Measurements from ENCODE around the gene MPHOSPH9.

The MPHOSPH9 gene

DNA sequence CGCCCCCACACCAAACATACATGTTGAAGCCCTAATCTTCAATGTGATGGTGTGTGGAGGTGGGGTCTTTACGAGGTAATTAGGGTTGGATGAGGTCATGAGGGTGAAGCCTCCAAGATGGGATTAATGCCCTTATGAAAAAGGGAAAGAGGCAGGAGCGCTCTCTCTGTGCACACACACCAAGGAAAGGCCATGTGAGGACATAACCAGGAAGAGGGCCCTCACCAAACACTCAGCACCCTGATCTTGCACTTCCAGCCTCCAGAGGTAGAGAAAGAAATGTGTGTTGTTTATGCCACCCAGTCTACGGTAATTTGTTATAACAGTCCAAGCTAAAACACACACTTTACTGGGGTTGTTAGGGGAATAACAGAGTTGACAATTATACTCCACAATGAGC is 67.4 kb downstream of the MPHOSPH9 start:
- CTCF ChIA-PET = interaction anchor here (1.0 kb wide), 2 partner anchors 15 to 72 kb away, joined by 3 to 6 read pairs; no protein-coding TSS in a partner anchor
- POLR2A ChIA-PET = interaction anchor here (1.3 kb wide), 1 partner anchor 67 kb away, joined by 3 read pairs; no protein-coding TSS in a partner anchor
- TF ChIP-seq, protein P1, sequence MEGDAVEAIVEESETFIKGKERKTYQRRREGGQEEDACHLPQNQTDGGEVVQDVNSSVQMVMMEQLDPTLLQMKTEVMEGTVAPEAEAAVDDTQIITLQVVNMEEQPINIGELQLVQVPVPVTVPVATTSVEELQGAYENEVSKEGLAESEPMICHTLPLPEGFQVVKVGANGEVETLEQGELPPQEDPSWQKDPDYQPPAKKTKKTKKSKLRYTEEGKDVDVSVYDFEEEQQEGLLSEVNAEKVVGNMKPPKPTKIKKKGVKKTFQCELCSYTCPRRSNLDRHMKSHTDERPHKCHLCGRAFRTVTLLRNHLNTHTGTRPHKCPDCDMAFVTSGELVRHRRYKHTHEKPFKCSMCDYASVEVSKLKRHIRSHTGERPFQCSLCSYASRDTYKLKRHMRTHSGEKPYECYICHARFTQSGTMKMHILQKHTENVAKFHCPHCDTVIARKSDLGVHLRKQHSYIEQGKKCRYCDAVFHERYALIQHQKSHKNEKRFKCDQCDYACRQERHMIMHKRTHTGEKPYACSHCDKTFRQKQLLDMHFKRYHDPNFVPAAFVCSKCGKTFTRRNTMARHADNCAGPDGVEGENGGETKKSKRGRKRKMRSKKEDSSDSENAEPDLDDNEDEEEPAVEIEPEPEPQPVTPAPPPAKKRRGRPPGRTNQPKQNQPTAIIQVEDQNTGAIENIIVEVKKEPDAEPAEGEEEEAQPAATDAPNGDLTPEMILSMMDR (IDR thresholded peaks at IDR 0.05; ENCODE audit: control extremely low read depth, extremely low read depth, low read depth, missing control alignments) = no peak
- no peak for DNase-seq (ENCODE audit: extremely low spot score)

DNA sequence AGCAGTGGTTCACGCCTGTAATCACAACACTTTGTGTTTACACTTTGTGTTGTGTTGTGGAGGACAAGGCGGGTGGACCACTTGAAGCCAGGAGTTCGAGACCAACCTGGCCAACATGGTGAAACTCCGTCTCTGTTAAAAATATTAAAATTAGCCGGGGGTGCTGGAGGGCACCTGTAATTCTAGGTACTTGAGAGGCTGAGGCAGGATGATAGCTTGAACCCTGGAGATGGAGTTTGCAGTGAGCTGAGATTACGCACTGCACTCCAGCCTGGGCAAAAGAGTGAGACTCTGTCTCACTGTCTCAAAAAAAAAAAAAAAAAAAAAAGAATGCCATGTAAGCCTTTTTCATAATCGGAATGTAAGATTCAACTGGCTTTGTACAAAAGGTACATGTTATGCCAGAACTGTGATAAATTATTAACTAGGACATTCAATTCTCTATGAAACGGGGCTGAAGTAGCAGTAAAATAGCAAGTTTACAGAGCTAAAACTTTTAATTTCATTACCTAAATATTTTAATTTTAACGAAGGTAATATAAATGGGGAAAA is 68.2 kb downstream of the MPHOSPH9 start:
- TF ChIP-seq, protein P1 (IDR thresholded peaks at IDR 0.05; ENCODE audit: control extremely low read depth, extremely low read depth, low read depth, missing control alignments) = no peak
- DNase-seq (ENCODE audit: extremely low spot score) = no peak
- CTCF ChIA-PET = interaction anchor here (1.0 kb wide), 2 partner anchors 15 to 73 kb away, joined by 3 to 6 read pairs; no protein-coding TSS in a partner anchor
- POLR2A ChIA-PET = interaction anchor here (1.3 kb wide), 1 partner anchor 68 kb away, joined by 3 read pairs; no protein-coding TSS in a partner anchor

DNA sequence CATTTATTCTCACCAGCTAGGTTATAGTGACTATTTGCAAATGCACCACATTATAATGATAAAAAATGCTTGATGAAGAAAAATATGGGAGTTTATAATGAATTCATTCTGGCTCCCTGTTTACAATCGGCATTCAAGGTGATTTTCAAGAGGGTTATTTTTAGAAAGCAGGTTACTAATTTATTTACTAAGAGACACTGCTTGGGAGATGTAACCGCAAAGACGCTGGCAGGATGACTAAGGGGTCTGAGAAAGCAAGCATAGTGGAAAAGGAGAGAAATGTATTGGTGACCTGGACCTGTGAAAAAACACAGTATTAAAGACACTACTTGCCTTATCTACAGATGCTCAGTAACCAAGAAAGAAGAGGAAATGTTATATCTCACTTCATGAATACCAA is 68.7 kb downstream of the MPHOSPH9 start:
- CTCF ChIA-PET = no interaction called here
- POLR2A ChIA-PET = no interaction called here
- TF ChIP-seq, protein P1 (IDR thresholded peaks at IDR 0.05; ENCODE audit: control extremely low read depth, extremely low read depth, low read depth, missing control alignments) = no peak
- DNase-seq (ENCODE audit: extremely low spot score) = no peak

DNA sequence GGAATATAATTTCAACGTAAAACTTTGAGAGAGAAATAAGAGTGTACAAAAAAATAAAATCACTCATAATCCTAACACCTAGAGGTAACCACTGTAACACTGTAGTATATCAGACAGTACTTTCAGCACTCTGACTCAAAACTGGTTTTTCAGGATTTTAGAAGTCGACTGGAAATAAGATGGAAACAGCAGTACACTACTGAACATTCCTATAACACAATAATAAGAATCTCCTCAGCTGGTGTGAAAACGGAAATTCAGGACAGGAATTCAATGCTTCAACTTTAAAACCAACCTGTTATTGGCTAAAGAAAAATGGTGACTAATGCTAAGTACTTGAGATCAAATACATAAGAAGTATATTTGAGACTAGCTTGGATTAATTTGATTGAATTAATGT is 69.7 kb downstream of the MPHOSPH9 start:
- TF ChIP-seq, protein P1 (IDR thresholded peaks at IDR 0.05; ENCODE audit: control extremely low read depth, extremely low read depth, low read depth, missing control alignments) = no peak
- POLR2A ChIA-PET = interaction anchor here (0.5 kb wide), 1 partner anchor 20 kb away, joined by 11 read pairs; no protein-coding TSS in a partner anchor
- CTCF ChIA-PET = no interaction called here
- DNase-seq (ENCODE audit: extremely low spot score) = no peak

DNA sequence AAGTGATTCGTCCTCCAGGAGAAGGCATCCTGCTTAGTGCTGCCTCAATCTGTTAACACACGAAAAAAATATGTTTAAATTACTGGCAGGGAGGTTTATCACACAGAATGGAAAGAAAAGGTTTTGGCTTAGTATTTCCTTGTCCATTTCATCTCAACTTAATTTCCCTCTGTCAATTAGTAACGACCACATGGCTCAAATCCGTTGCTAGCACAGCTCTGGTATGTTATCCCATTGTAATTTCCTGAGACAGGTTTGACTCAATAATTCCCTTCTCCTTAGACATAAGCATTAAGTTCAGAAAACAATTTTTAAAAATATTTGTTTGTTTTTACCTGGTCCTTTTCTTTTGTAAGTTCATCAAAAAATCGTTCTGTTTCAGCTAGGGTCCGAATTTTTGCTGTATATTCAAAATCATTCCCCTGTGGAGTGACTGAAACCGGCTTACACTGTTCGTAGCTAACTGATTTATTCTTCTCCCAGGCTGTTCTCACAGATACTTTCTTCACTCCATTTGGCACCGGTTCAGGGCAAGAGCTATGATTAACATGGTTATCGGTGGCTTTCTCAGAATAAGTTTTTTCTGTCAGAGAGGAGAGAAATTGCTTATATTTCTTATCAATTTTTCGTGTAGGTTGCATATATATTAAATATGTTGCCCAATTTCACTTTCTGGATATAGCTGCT is 72.0 kb downstream of the MPHOSPH9 start:
- DNase-seq (ENCODE audit: extremely low spot score) = no peak
- TF ChIP-seq, protein P1 (IDR thresholded peaks at IDR 0.05; ENCODE audit: control extremely low read depth, extremely low read depth, low read depth, missing control alignments) = no peak
- ChIA-PET CTCF (interaction anchor here (0.8 to 1.8 kb wide), 5 partner anchors 9 to 103 kb away, joined by 3 read pairs; no protein-coding TSS in a partner anchor), POLR2A (no interaction called here)

DNA sequence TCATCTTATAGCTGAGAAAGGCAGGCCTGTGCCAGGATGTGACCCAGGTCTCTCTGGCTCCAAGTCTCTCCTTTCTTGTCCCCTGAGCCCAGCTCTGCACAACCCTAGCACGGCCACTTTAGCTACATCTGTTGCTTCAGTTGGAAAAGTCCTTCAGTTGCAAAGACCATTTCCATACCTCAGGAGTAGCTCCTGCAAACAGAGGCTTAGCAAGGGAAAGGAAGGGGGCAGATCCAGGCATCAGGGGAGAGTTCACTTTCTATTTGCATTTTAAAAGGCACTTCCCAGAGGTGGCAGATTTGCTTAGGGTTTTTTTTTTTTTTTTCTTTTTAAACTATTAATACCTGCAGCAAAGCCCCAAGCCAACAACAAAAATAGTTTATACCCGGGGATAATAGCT is 79.0 kb downstream of the MPHOSPH9 start:
- ChIA-PET CTCF (interaction anchor here (1.7 kb wide), 1 partner anchor 13 kb away, joined by 4 read pairs; no protein-coding TSS in a partner anchor), POLR2A (interaction anchor here (0.6 kb wide), 1 partner anchor 45 kb away, joined by 5 read pairs; no protein-coding TSS in a partner anchor)
- TF ChIP-seq, protein P1 (IDR thresholded peaks at IDR 0.05; ENCODE audit: control extremely low read depth, extremely low read depth, low read depth, missing control alignments) = no peak
- DNase-seq (ENCODE audit: extremely low spot score) = no peak

Data from GM10248 (cell line).